Daoy (cell line): Measurements from ENCODE around the gene CPD. TPM values are rescaled to one million over a fixed set of nuclear protein-coding genes. Genes with fewer than 3 reads are reported as not detected.

Source experiments
- DNase-seq: peaks from one replicate; pipeline ENCODE4 v3.0.0-alpha.2; 2015; ENCODE audit warnings: low read depth
- total RNA-seq: library from RNA; depleted of rRNA; stranded (reverse); fragments of >200 nt; shearing (Covaris generic); gene quantifications from 2 replicates; pipeline ENCODE4 v1.2.3, GENCODE V29; 2014

Gene CPD
- total RNA-seq, 1 experiment from 2014 or later: 24.8 TPM

- no peak for DNase-seq
Measured at GRCh38 chr17:30354701-30355100, 24.0 kb upstream of the CPD start.

- DNase-seq: no peak
Measured at GRCh38 chr17:30357476-30357875, 21.3 kb upstream of the CPD start.

- DNase-seq: no peak
Measured at GRCh38 chr17:30358055-30358760, 20.5 kb upstream of the CPD start.

- DNase-seq: no peak
Measured at GRCh38 chr17:30360086-30360808, 18.5 kb upstream of the CPD start.

- no peak for DNase-seq
Measured at GRCh38 chr17:30361766-30362279, 16.9 kb upstream of the CPD start.

- peak; percentile 82 for DNase-seq
Measured at GRCh38 chr17:30363715-30364202, 15.0 kb upstream of the CPD start.

GRCh38 chr17:30366536-30366935 lies 12.2 kb upstream of the CPD start:
- no peak for DNase-seq

- DNase-seq: no peak
Measured at GRCh38 chr17:30368912-30369720, 9.6 kb upstream of the CPD start.

- no peak for DNase-seq
Measured at GRCh38 chr17:30369995-30370394, 8.7 kb upstream of the CPD start.

- peak; percentile 53 for DNase-seq
Measured at GRCh38 chr17:30372755-30373154, 6.0 kb upstream of the CPD start.

- peak; percentile 22 for DNase-seq
Measured at GRCh38 chr17:30375661-30376060, 3.1 kb upstream of the CPD start.

GRCh38 chr17:30376621-30377452 lies 1.9 kb upstream of the CPD start:
- DNase-seq: peak; percentile 81

- no peak for DNase-seq
Measured at GRCh38 chr17:30377574-30378240, 1.0 kb upstream of the CPD start.

GRCh38 chr17:30378241-30378824 lies 394 bp upstream of the CPD start:
- no peak for DNase-seq

- peak; percentile 13 for DNase-seq
Measured at GRCh38 chr17:30379303-30379902, 676 bp downstream of the CPD start.

- DNase-seq: no peak
Measured at GRCh38 chr17:30379903-30380381, 1.2 kb downstream of the CPD start.

- DNase-seq: no peak
Measured at GRCh38 chr17:30380643-30381339, 2.1 kb downstream of the CPD start.

GRCh38 chr17:30381340-30381659 lies 2.6 kb downstream of the CPD start:
- no peak for DNase-seq

- DNase-seq: no peak
Measured at GRCh38 chr17:30382345-30382744, 3.6 kb downstream of the CPD start.
